ENCODE data around the gene SHOC1.

DNA sequence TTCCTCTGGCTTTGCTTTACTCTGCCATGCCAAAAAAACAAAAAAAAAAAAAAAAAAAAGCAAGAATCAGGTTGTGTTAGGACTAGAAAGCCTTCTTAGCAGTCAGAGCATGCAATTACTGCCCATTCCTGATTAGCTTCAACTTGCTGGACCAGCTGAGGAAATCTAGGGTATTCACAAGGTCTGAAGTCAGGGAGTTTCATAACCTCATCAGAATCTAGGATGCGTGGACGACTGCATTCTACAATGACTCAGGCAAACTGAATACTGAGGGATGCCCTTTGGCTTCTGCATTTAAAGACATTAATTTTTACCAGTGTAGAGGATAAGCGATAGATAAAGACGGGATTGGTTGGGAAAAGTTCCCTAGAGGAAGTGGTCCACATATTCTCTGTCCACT, 39.2 kb upstream of the SHOC1 start:
- TF ChIP-seq POLR2A (IDR thresholded peaks at IDR 0.05; ENCODE audit: low read depth, low read length) = no peak
- no peak for TF ChIP-seq SMC3 (IDR thresholded peaks at IDR 0.05; ENCODE audit: low read depth, low read length)
- TF ChIP-seq, protein P1, sequence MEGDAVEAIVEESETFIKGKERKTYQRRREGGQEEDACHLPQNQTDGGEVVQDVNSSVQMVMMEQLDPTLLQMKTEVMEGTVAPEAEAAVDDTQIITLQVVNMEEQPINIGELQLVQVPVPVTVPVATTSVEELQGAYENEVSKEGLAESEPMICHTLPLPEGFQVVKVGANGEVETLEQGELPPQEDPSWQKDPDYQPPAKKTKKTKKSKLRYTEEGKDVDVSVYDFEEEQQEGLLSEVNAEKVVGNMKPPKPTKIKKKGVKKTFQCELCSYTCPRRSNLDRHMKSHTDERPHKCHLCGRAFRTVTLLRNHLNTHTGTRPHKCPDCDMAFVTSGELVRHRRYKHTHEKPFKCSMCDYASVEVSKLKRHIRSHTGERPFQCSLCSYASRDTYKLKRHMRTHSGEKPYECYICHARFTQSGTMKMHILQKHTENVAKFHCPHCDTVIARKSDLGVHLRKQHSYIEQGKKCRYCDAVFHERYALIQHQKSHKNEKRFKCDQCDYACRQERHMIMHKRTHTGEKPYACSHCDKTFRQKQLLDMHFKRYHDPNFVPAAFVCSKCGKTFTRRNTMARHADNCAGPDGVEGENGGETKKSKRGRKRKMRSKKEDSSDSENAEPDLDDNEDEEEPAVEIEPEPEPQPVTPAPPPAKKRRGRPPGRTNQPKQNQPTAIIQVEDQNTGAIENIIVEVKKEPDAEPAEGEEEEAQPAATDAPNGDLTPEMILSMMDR (conservative IDR thresholded peaks at IDR 0.05; ENCODE audit: low read depth, low read length) = no peak
- no peak for TF ChIP-seq CHD1 (IDR thresholded peaks at IDR 0.05; ENCODE audit: low read depth, low read length)
- no peak for TF ChIP-seq MAZ (IDR thresholded peaks at IDR 0.05; ENCODE audit: borderline replicate concordance, low read depth, low read length)
- no peak for TF ChIP-seq BHLHE40 (IDR thresholded peaks at IDR 0.05; ENCODE audit: low read depth, low read length)

Measured in IMR-90 (cell line).